NCI-H1436 (cell line): ENCODE measurements around the gene ARRB2.
"Not testable (repeated sequence)": the region's sequence is repeated elsewhere in the genome, so short reads cannot be mapped to it uniquely, and the experiment has no call there.

Experiments
- DNase-seq: peaks from one replicate; lab custom pipeline; 2025; lab: John Stamatoyannopoulos, UW

The ARRB2 gene

GRCh38 chr17:4709794-4710692 lies at the start of gene ARRB2:
Gene ARRB2 (plus strand): TSS chr17:4710632. CDS start chr17:4710722, 90 bp downstream.
- peak; percentile 98 for DNase-seq

GRCh38 chr17:4663711-4664110 lies 46.7 kb upstream of the ARRB2 start:
- no peak for DNase-seq

- no peak for DNase-seq
Measured at GRCh38 chr17:4664230-4664629, 46.2 kb upstream of the ARRB2 start.

DNA sequence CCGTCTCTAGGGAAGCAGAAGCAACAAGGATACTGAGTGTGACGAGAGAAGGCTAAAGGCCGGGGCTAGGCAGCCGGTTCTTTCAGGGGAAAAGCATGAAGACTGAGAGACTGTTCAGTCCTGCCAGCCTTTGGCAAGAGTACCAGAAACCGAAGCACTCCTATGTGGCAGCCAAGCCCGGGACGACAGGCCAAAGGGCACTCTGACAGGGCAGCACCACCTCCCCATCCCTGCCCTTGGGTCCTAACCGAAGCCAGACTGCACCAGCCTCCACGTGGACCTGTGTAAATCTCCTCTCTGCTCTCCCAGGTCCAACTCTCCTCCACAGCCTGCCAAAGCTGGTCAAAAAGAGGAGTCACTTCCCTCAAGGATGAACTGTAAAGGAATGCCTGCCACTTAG lies 45.4 kb upstream of the ARRB2 start:
- DNase-seq, result no peak

- DNase-seq, result no peak
Measured at GRCh38 chr17:4666296-4666695, 44.1 kb upstream of the ARRB2 start.

- no peak for DNase-seq
Measured at GRCh38 chr17:4667166-4667565, 43.3 kb upstream of the ARRB2 start.

DNA sequence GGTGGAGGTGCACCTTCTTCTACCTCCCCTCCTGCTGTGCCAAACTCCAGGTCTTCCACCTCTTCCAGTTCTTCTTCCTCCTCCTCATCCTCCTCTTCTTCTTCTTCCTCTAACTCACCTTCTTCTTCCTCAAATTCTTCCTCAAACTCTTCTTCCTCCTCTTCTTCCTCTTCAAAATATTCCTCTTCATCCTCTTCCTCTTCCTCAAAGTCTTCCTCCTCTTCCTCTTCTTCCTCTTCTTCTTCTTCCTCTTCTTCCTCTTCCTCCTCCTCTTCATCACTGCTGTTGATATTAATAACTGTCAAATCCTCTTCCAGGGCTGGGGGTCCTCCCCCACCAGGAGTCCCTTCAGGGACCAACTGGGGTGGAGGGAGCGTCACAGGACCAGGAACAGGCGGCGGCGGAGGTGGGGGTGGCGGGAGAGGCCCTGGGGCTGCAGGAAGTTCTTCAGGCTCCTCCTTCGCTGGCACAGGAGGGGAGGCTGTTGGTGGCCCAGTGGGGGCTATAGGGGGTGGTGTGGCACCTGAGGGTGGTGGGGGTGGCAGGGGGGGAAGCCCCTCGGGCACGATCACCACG lies 38.3 kb upstream of the ARRB2 start:
- DNase-seq, result no peak

GRCh38 chr17:4672751-4673150 lies 37.7 kb upstream of the ARRB2 start:
- DNase-seq, result no peak

GRCh38 chr17:4673169-4673568 lies 37.3 kb upstream of the ARRB2 start:
- DNase-seq, result no peak

- DNase-seq, result no peak
Measured at GRCh38 chr17:4673986-4674684, 36.3 kb upstream of the ARRB2 start.

DNA sequence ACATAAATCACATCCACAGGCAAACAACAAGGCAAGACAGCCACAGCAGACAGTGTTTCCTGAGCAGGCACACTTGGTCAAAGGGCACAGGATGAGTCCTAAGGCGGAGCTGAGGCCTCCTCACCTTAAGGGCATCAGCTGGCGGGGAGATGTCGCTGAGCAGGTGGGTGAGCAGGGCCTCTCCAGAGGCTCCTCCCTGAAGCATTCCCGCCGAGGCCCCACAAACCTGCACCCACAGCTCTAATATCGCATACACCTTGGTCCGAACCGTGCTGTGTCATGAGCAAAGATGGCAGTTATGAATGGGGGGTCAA lies 35.8 kb upstream of the ARRB2 start:
- DNase-seq, result no peak

DNA sequence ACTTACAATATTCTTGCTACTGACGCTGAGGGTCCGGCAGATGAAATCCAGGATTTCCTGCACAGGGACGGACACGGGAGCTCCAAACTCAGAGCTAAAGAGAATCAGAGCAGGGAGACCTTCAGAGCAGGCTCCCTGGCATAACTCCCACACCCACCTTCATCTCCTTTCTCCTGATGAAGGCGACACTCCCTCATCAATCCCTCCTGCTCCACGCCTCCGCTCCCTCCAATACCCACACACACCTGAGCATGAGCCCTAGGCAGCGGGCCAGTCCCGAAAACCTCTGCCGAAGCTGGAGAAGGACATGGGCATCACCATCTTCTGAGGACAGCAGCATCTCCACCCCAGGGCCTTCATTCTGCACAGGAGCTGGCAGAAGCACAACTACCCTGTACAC lies 34.6 kb upstream of the ARRB2 start:
- DNase-seq, result no peak

- DNase-seq, result no peak
Measured at GRCh38 chr17:4676791-4677190, 33.6 kb upstream of the ARRB2 start.

- no peak for DNase-seq
Measured at GRCh38 chr17:4678448-4679026, 31.9 kb upstream of the ARRB2 start.

- no peak for DNase-seq
Measured at GRCh38 chr17:4679658-4680057, 30.8 kb upstream of the ARRB2 start.

- DNase-seq, result not testable (repeated sequence)
Measured at GRCh38 chr17:4683739-4684138, 26.7 kb upstream of the ARRB2 start.

GRCh38 chr17:4689872-4690271 lies 20.6 kb upstream of the ARRB2 start:
- not testable (repeated sequence) for DNase-seq

- DNase-seq, result no peak
Measured at GRCh38 chr17:4690745-4691144, 19.7 kb upstream of the ARRB2 start.

GRCh38 chr17:4691686-4692085 lies 18.7 kb upstream of the ARRB2 start:
- no peak for DNase-seq

GRCh38 chr17:4693416-4693815 lies 17.0 kb upstream of the ARRB2 start:
- no peak for DNase-seq

- DNase-seq, result no peak
Measured at GRCh38 chr17:4696437-4696805, 14.0 kb upstream of the ARRB2 start.

- not testable (repeated sequence) for DNase-seq
Measured at GRCh38 chr17:4699401-4700056, 10.9 kb upstream of the ARRB2 start.
